GM19239 (cell line): ENCODE results near the gene HOXB2.

Experiments
- DNase-seq: peaks from one replicate; pipeline ENCODE4 v3.0.0; 2011; ENCODE audit warnings: low spot score; ENCODE audit not compliant: insufficient read length
- FAIRE-seq: peaks from 2 replicates; lab custom pipeline; 2011; peaks lifted over from hg19 to GRCh38; lab: Jason Lieb, UNC

The HOXB2 gene

GRCh38 chr17:48500435-48501426 is 44.2 kb downstream of the HOXB2 start:
- no peak for FAIRE-seq

GRCh38 chr17:48499735-48500434 is 45.0 kb downstream of the HOXB2 start:
- FAIRE-seq (no peak), DNase-seq (no peak)

More at GRCh38 chr17:48500435-48501426, 44.2 kb downstream of the HOXB2 start:
- no peak for DNase-seq

- no peak for FAIRE-seq
- no peak for DNase-seq
These were observed 45.7 kb downstream of the HOXB2 start for GRCh38 chr17:48499248-48499647.

- DNase-seq = no peak
- no peak for FAIRE-seq
These were observed 46.6 kb downstream of the HOXB2 start for GRCh38 chr17:48498164-48498850.

GRCh38 chr17:48497103-48497502 is 47.8 kb downstream of the HOXB2 start:
- DNase-seq = no peak
- FAIRE-seq = no peak

- FAIRE-seq = no peak
- no peak for DNase-seq
These were observed 50.6 kb downstream of the HOXB2 start for GRCh38 chr17:48494335-48494734.
